ENCODE measurements around the gene DDAH1.

Gene DDAH1

DNA sequence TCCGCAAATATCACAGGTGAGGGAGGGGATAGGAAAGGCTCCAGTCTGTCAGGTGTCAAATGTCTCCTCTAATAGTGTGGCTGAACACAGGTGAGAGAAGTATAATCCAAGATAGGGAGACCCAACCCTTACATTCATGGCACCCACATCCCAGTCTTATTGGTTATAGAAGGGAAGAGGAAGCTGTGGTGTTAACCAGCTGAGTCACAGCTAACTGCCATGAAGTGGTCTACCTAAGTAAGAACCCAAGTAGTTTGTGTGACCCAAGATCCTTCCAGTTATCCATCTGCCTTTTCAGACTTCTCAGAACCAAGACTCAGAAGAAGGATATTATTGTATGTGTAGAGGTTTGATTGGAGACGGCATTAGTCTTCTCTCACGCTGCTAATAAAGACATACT lies 37.1 kb downstream of the DDAH1 start:
- Histone ChIP-seq H3K27me3 (no peaks in the 10 kb centered on the region), H3K36me3 (no peaks in the 10 kb centered on the region), H3K27ac (no peak overlapping the region), H3K4me3 (ENCODE audit: low read depth in 1 of 2, low read length in 1 of 2) (no peak overlapping the region), H3K4me1 (ENCODE audit: control insufficient read depth in 1 of 2, insufficient read depth in 1 of 2, low read depth in 1 of 2, low read length in 1 of 2) (no peaks in the 10 kb centered on the region), H3K9me3 (no peaks in the 10 kb centered on the region)
- TF ChIP-seq, protein P1, sequence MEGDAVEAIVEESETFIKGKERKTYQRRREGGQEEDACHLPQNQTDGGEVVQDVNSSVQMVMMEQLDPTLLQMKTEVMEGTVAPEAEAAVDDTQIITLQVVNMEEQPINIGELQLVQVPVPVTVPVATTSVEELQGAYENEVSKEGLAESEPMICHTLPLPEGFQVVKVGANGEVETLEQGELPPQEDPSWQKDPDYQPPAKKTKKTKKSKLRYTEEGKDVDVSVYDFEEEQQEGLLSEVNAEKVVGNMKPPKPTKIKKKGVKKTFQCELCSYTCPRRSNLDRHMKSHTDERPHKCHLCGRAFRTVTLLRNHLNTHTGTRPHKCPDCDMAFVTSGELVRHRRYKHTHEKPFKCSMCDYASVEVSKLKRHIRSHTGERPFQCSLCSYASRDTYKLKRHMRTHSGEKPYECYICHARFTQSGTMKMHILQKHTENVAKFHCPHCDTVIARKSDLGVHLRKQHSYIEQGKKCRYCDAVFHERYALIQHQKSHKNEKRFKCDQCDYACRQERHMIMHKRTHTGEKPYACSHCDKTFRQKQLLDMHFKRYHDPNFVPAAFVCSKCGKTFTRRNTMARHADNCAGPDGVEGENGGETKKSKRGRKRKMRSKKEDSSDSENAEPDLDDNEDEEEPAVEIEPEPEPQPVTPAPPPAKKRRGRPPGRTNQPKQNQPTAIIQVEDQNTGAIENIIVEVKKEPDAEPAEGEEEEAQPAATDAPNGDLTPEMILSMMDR (IDR thresholded peaks at IDR 0.05), result no peak

DNA sequence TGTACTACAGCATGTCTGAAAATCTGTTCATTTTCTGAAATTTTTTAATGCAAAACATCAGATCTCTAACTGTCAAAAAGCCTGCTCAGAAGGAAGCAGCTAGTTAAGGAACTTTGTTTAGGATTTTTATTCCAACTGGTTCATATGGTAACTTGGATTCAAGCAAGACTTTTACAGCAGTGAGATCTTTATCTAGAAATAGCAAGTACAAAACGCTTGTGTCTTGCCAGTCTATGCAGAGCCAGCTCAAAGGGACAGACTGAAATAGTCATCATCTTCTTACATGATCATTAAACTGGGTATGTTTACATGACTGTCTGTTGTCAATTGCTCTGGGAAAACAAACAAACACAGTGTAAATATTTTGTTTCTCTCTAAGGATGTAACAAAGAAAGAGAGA lies 37.6 kb downstream of the DDAH1 start:
- no peaks in the 10 kb centered on the region for H3K4me1 ChIP-seq (ENCODE audit: control insufficient read depth in 1 of 2, insufficient read depth in 1 of 2, low read depth in 1 of 2, low read length in 1 of 2)
- no peaks in the 10 kb centered on the region for H3K9me3 ChIP-seq
- no peaks in the 10 kb centered on the region for H3K36me3 ChIP-seq
- no peak overlapping the region for H3K4me3 ChIP-seq (ENCODE audit: low read depth in 1 of 2, low read length in 1 of 2)
- H3K27me3 ChIP-seq, result no peaks in the 10 kb centered on the region
- TF ChIP-seq, protein P1 (IDR thresholded peaks at IDR 0.05), result no peak
- H3K27ac ChIP-seq, result no peak overlapping the region

- no peaks in the 10 kb centered on the region for H3K27me3 ChIP-seq
- H3K9me3 ChIP-seq, result no peaks in the 10 kb centered on the region
- TF ChIP-seq, protein P1 (IDR thresholded peaks at IDR 0.05), result no peak
- no peak overlapping the region for H3K27ac ChIP-seq
- no peak overlapping the region for H3K4me3 ChIP-seq (ENCODE audit: low read depth in 1 of 2, low read length in 1 of 2)
- H3K4me1 ChIP-seq (ENCODE audit: control insufficient read depth in 1 of 2, insufficient read depth in 1 of 2, low read depth in 1 of 2, low read length in 1 of 2), result no peaks in the 10 kb centered on the region
- H3K36me3 ChIP-seq, result no peaks in the 10 kb centered on the region
Measured at GRCh38 chr1:85421179-85421578, 43.8 kb downstream of the DDAH1 start.

DNA sequence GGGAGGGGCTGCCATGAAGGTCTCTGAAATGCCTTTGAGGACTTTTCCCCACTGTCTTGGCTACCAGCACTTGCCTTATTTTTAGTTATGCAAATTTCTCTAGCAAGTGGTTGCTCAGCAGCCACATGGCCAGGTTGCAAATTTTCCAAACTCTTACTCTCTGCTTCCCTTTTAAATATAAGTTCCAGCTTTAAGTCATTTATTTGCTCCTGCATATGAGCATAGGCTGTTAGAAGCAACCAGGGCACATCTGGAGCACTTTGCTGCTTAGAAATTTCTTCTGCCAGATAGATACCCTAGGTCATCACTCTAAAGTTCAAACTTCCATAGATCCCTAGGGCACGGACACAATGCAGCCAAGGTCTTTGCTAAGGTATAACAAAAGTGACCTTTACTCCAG lies 44.8 kb downstream of the DDAH1 start:
- TF ChIP-seq, protein P1 (IDR thresholded peaks at IDR 0.05), result no peak
- H3K4me1 ChIP-seq (ENCODE audit: control insufficient read depth in 1 of 2, insufficient read depth in 1 of 2, low read depth in 1 of 2, low read length in 1 of 2), result no peaks in the 10 kb centered on the region

DNA sequence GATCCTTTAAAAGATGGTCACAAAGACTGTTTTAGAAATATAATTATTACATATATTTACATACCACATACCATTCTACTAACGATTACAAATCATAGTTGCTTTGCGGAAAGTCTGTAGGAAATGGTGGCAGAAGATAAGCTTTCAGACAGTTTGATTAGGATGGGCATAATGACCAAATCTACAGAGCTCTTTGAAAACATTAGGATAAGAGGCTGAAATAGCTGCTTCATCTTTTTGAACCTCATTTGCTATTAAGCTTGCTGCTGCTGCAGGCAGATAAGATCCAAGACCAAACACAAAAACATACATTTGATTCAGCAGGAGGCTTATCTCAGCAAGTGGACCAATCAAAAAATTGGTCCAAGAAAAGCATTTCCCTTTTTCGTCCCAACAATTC lies 47.1 kb downstream of the DDAH1 start:
- Histone ChIP-seq H3K36me3 (no peaks in the 10 kb centered on the region), H3K4me1 (ENCODE audit: control insufficient read depth in 1 of 2, insufficient read depth in 1 of 2, low read depth in 1 of 2, low read length in 1 of 2) (no peaks in the 10 kb centered on the region), H3K27ac (no peak overlapping the region), H3K4me3 (ENCODE audit: low read depth in 1 of 2, low read length in 1 of 2) (no peak overlapping the region), H3K9me3 (no peaks in the 10 kb centered on the region), H3K27me3 (no peaks in the 10 kb centered on the region)
- TF ChIP-seq, protein P1 (IDR thresholded peaks at IDR 0.05), result no peak

More for the DNA sequence above, 44.8 kb downstream of the DDAH1 start:
- H3K27ac ChIP-seq, result no peak overlapping the region
- H3K4me3 ChIP-seq (ENCODE audit: low read depth in 1 of 2, low read length in 1 of 2), result no peak overlapping the region
- H3K27me3 ChIP-seq, result no peaks in the 10 kb centered on the region
- no peaks in the 10 kb centered on the region for H3K36me3 ChIP-seq
- H3K9me3 ChIP-seq, result no peaks in the 10 kb centered on the region

- no peaks in the 10 kb centered on the region for H3K27me3 ChIP-seq
- H3K27ac ChIP-seq, result no peak overlapping the region
- no peak overlapping the region for H3K4me3 ChIP-seq (ENCODE audit: low read depth in 1 of 2, low read length in 1 of 2)
- H3K9me3 ChIP-seq, result no peaks in the 10 kb centered on the region
- no peaks in the 10 kb centered on the region for H3K4me1 ChIP-seq (ENCODE audit: control insufficient read depth in 1 of 2, insufficient read depth in 1 of 2, low read depth in 1 of 2, low read length in 1 of 2)
- TF ChIP-seq, protein P1 (IDR thresholded peaks at IDR 0.05), result no peak
- H3K36me3 ChIP-seq, result no peaks in the 10 kb centered on the region
Measured at GRCh38 chr1:85417017-85417416, 47.9 kb downstream of the DDAH1 start.
